ENCODE data around the gene PTOV1.

PTOV1 gene

DNA sequence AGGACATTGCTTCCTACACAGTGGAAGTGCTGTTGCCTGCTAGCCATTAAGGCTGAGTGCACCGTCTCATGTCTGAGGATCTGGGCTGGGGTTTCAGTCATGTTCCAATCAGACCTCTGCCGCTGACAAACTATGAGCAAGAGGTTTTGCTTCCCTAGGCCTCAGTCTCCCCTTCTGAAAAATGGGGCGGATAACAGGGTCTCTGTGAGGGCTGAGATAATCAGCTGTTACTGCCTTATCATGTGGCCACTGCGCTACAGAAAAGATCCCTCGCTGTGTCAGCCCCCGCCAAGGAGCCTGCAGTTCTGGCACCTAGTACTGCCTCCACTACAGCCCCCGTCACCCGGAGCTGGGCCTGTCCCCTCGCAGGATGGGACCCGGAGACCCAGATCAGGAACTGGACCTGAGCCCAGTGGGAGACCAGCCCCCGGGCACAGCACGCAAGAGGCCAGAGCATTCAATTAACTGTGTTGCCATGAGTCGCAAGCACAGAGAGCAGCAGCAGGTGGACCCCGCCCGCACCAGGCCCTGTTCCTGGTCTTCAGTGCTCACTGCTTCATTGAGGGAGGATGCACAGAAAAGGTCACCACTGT lies 19.4 kb downstream of the PTOV1 start:
- H3K27me3 Mint-ChIP-seq = no peaks in the 10 kb centered on the region
- H3K4me1 Mint-ChIP-seq = peaks cover 43% of the 10 kb centered on the region
- no peak for ATAC-seq
- no peaks in the 10 kb centered on the region for H3K9me3 Mint-ChIP-seq
- H3K4me3 Mint-ChIP-seq = no peak overlapping the region
- H3K27ac Mint-ChIP-seq = peak overlapping the region in 1 of 2 donors; percentile 54
- DNase-seq = no peak

DNA sequence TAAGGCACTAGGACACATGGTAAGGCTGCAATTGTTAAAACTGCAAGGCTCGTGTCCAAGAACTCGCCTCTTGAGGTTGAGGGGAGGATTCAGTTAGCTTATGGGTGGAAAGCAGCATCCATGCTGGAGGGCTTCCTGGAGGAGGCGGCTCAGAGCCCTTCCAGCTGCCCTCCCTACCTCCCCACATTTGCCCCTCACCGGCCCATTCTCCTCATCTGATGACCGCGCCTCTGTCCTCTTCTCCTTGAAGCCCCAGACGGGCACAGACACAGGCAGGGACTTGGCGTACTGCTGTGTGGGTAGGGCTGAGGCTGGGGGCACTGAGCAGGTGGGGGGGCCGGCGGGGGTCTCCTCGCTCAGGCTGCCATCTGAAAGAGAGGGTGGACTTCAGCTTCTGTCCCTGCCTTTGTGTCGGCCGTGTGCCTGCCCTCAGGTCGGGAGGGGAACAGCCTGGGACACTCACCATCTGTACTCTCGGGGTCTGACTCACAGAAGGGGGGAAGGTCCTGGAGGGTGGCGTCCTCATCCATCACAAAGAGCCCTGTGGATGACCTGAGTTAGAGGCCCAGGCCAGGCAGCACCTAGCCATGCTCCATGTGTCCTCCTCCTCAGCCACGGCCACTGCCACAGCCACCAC lies 20.5 kb downstream of the PTOV1 start:
- ATAC-seq (no peak), DNase-seq (no peak)
- Mint-ChIP-seq H3K4me1 (peaks cover 38% of the 10 kb centered on the region), H3K27ac (no peak overlapping the region), H3K9me3 (no peaks in the 10 kb centered on the region), H3K4me3 (no peak overlapping the region), H3K27me3 (no peaks in the 10 kb centered on the region)

DNA sequence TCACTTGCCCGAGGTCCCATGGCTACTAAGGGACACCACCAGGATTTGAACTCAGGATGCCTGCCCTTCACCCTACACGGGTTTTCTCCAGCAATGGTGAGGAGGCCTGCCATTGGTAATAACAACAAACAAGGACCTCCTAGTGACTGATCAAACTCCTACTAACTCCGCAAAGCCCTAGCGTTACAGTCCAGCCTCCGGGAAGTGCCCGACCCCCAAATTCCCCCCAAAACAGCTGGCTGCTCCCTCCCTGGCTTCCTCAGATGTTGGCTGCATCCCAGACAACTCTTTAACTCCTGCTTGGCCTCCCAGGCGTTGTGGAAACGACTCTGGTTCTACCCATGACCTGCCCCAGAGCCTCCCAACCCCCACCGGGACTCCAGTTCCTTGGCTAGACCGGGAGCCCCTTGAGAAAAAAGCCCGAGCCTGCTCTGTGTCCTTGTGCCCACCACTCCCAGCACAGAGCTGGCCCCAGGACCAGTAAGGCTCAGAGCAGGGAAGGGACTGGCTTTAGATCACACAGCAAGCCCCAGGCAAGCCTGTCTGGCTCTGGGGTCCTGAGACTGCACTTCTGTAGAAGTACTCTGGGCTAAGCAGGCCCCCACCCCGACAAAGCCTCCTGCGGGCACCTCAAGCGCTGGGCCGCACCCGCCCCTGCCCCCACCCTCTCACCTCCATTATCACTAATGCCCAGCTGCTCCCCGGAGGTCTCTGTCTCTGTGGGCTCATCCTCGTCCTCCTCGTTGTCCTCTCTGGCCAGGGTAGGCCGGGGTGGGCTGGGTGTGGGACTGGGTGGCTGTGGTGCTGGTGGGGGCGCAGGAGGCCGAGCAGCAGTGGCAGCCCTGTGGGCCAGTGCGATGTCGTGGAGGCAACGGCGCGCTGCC lies 21.5 kb downstream of the PTOV1 start:
- Mint-ChIP-seq H3K4me1 (peaks cover 33% of the 10 kb centered on the region), H3K27ac (no peak overlapping the region), H3K9me3 (no peaks in the 10 kb centered on the region), H3K4me3 (no peak overlapping the region), H3K27me3 (no peaks in the 10 kb centered on the region)
- ATAC-seq (no peak), DNase-seq (no peak)

DNA sequence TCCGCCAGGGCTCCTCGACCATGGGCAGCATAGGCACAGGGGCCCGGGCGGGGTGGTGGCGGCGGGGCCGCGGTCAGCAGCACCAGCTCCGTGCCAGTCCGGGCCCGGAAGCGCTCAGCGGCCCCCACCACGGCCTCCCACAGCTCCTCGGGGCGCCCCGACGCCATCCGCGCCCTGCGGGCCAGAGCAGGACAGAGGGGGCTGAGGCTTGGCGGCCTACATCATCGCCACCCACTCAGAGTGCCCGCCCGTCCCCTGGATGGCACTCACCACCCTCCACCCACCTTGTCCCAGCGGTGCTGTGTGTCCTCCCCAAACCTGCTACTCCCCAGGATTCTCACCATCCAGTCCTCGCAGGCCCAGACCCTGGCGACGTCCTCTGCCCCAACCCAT lies 22.2 kb downstream of the PTOV1 start:
- H3K27ac Mint-ChIP-seq = no peak overlapping the region
- no peaks in the 10 kb centered on the region for H3K27me3 Mint-ChIP-seq
- no peaks in the 10 kb centered on the region for H3K9me3 Mint-ChIP-seq
- DNase-seq (no peak), ATAC-seq (no peak)
- H3K4me3 Mint-ChIP-seq = peak overlapping the region in 1 of 2 donors; percentile 22
- H3K4me1 Mint-ChIP-seq = peaks cover 36% of the 10 kb centered on the region

DNA sequence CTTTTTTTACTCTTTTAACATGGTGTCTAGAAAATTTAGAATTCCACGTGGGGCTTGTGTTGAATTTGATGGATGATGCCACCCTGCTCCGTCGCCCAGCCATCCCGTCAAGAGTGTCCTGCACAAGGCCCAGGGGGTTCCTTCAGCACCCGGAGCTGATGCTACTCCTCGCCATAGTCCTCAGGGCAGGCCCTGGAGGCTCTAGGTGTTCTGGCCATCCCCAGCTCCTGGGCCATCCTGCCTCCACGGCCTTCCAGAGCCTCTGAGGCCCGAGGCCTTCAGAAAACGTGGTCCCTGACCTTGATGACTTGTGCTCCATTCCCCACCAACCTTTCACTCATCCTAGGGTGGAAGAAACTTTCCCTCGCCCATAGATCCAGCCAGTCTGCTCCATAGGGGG lies 22.9 kb downstream of the PTOV1 start:
- Mint-ChIP-seq H3K27ac (no peak overlapping the region), H3K4me1 (peaks cover 44% of the 10 kb centered on the region), H3K27me3 (no peaks in the 10 kb centered on the region), H3K4me3 (no peak overlapping the region), H3K9me3 (no peaks in the 10 kb centered on the region)
- DNase-seq = no peak
- ATAC-seq = no peak

DNA sequence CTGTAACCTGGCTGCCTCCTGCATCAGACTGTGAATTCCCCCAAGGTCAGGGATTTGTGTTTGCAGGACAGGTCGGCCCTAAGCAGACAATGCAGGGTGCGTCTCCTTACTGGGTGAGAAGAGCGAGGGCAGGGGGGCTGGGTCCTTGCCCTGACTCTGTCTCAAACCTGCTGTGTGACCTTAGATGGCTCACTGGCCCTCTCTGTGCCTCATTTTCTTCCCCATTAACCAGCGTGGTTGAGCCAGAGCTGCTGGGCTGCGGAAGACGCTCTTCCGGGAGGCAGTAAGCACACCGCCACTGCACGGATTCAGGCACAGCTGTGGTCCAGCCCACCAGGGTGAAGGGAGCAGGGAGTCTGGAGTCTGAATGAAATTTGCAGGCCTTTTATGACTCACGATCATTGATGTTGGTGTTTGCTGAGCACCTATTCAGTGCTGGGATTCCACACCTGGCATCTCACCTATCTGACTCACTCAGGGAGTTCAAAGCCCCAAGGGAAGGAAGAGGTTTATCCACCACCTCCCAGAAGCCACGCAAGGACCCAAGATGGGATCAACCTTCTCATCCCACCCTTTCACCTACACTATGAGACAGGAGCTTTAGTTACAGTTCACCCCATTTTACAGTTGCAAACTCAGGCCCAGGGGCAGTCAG lies 23.7 kb downstream of the PTOV1 start:
- ATAC-seq (no peak), DNase-seq (no peak)
- Mint-ChIP-seq H3K27ac (peak overlapping the region in 1 of 2 donors; percentile 87), H3K4me3 (no peak overlapping the region), H3K9me3 (no peaks in the 10 kb centered on the region), H3K4me1 (peaks cover 50% of the 10 kb centered on the region), H3K27me3 (no peaks in the 10 kb centered on the region)

DNA sequence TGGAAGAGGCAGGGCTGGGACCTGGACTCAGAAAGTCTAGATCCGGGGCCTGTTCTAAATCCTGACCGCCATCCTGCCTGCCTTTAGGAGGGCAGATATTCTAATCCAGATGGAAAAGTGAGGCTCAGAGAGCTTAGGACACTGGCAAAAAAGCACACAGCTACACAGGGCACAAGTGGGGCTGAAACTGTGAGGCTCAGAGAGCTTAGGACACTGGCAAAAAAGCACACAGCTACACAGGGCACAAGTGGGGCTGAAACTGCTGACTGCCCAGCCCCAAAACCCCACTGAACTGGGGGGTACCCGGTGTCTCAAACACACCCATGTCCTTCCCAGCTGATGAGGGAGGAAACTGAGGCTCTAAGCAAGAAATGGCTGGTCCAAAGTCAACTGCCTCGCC lies 24.2 kb downstream of the PTOV1 start:
- Mint-ChIP-seq H3K27ac (peak overlapping the region in 1 of 2 donors; percentile 87), H3K4me3 (no peak overlapping the region), H3K27me3 (no peaks in the 10 kb centered on the region), H3K9me3 (no peaks in the 10 kb centered on the region), H3K4me1 (peaks cover 50% of the 10 kb centered on the region)
- ATAC-seq (no peak), DNase-seq (no peak)

DNA sequence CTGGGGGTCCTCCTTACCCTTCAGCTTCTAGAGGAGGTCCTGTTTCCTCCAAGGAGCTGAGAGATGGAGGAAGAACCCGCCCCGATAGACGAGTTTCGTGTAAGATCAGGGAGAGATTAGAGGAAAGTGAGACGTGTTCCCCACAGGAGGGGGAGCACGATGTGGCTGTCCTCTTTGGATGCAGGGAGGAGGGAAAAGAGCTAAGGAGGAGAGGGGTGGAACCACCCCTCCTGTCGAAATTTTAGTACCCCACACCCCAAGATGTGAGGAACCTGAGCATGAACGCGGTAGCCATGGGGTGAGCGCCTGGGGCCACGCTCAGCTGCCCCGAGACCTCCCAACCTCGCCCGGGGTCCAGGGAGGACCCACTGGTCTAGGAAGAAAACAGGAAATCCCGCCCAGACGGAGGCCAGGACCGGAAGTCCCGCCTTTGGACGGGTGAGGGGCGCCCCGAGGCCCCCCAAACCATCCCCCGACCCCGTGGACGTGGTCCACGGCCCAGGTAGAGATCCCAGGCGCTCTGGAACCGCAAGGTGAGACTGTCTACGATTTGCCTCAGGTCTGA lies 25.0 kb downstream of the PTOV1 start:
- no peaks in the 10 kb centered on the region for H3K9me3 Mint-ChIP-seq
- no peak overlapping the region for H3K4me3 Mint-ChIP-seq
- no peaks in the 10 kb centered on the region for H3K27me3 Mint-ChIP-seq
- peak in 1 of 2 donors; percentile 57 for DNase-seq
- H3K27ac Mint-ChIP-seq = no peak overlapping the region
- peaks cover 50% of the 10 kb centered on the region for H3K4me1 Mint-ChIP-seq
- no peak for ATAC-seq

DNA sequence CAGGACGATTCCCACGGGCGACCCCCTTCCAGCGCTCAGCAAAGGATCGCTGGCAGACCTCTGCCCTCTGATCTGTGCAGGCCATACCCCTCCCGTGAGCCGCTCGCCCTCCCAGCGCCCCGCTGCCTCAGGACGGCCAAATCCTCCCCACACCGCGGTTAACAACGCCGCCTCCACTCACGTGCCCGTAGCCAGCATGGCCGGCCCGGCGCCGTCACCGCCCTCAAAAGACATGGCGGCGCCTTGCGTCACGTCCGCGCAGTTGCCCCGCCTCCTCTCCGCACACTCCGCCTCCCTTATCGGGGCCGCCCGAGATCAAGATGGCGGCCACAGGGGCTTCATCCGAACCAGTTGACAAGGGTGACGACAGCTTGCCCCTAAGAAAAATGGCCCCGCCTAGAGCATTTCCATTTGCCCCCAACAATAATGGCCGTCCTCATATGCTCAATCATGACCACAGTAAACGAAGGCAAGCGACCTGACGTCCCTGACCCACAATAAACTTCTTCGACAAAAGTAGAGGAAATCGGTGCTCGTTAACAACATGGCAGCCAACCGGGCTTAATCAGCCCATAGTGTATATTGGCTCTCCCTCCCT lies 25.6 kb downstream of the PTOV1 start:
- Mint-ChIP-seq H3K27ac (no peak overlapping the region), H3K9me3 (no peaks in the 10 kb centered on the region)

DNA sequence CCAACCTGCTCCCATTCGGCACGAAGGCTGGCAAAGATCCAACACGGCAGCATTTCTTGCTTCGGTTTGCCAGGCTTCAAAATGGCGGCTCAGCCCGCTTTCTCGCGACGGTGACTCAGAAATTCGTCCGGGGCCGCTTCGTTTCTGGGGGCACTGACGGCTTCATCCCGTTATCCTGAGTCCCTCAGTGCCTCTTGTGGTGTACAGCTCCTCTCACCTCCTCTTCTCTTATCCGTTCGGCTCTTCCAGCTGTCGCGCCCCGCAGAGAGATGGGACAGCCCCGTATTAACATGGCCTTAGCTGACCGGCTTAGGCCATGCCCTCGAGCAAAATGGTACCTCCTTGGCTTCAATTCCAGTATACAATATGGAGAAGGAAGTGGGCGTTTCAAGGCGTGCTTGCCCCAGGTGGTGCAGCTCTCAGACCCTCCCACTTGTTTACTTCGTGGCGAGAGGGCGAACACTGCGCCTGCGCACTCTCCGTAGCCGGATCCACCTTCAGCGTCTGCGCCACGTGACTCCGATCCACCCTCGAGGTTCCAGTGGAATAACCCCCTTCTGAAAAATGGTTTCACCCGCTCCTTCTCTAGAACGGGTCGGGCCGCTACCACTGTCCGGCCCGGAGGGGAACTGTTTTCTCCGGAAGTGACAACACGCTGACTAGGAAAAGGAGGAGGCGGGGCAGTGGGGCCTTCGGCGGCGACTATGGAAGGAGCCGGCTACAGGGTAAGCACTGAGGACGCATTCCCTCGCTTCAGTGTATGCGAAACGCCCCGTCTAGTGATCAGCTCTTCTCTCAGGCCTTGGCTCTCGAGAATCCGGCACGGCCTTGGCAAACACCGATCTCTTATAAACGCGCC lies 26.3 kb downstream of the PTOV1 start, which contains the start of the genes AKT1S1 and TBC1D17:
Gene AKT1S1 (minus strand): TSS at position 336 of the 859 bp plus-strand sequence. CDS start 4,060 bp downstream, outside the sequence.
Gene TBC1D17 (plus strand): TSS at position 683 of the 859 bp plus-strand sequence. CDS start 22 bp downstream, at position 705.
- ATAC-seq = peak; percentile 81
- DNase-seq = peak; percentile 99 to 100
- Mint-ChIP-seq H3K27ac (no peak within 1 kb of the TSS), H3K27me3 (no peaks in the 10 kb centered on the region), H3K4me3 (no peak within 1 kb of the TSS), H3K4me1 (peaks cover 43% of the 10 kb centered on the region), H3K9me3 (no peaks in the 10 kb centered on the region)

More for the DNA sequence above, 25.6 kb downstream of the PTOV1 start:
- ATAC-seq (peak; percentile 64), DNase-seq (peak; percentile 98 to 99)
- peaks cover 50% of the 10 kb centered on the region for H3K4me1 Mint-ChIP-seq
- H3K4me3 Mint-ChIP-seq = no peak overlapping the region
- no peaks in the 10 kb centered on the region for H3K27me3 Mint-ChIP-seq

DNA sequence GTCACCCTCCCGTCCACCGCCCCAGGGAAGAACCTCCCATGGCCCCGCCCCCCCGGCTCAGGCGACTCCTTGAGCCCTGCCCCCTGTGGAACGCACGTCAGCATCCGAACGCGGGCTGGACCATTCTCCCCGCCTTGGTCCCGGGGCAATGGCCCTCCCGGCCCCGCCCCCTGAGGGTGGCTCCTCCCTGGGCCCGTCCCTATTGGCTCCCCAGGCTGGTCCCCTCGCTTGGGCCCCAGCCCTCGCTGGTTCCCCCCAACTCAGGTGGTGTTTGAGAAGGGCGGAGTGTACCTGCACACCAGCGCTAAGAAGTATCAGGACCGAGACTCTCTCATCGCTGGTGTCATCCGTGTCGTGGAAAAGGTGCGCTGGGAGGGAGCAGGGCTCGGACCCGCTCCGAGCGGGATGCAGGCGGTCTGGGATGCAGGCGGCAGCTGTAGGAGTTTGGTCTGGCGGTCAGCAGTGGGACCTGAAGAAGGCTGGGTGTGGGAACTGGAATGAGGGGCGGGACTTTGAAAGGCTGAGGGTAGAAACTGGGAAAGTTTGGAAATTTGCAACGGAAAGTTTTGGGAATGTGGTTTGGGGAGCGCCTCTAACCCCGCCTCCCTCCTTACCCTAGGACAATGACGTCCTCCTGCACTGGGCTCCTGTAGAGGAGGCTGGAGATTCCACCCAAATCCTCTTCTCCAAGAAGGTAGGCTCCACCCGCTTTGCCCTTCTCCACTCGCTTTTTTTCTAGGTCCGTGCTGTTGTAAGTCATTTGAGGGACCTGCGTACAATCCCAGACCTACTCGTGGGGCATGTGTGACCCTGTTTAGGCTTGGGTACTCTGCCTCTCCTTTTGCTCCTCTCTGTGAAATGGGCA lies 27.2 kb downstream of the PTOV1 start:
- peaks cover 39% of the 10 kb centered on the region for H3K4me1 Mint-ChIP-seq
- no peak overlapping the region for H3K27ac Mint-ChIP-seq
- peak; percentile 86 for ATAC-seq
- H3K4me3 Mint-ChIP-seq = no peak overlapping the region
- peak; percentile 99 for DNase-seq
- H3K9me3 Mint-ChIP-seq = no peaks in the 10 kb centered on the region
- H3K27me3 Mint-ChIP-seq = no peaks in the 10 kb centered on the region

DNA sequence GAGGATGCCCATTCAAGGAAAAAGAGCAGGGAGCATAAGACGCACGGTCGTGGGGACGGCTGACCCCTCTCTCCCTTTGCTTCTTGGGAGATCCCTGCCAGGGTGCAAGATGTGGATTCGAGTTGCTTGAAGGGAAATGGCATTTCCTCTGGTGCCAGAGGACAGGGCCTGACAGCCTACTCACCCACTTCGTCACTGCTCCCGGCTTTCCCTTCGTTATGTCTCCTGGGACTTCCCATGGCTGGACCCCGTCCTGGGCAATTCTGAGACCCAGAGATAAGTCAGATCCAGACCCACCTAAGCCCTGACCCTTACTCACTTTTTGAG lies 27.7 kb downstream of the PTOV1 start:
- H3K4me3 Mint-ChIP-seq = no peak overlapping the region
- no peak for DNase-seq
- H3K9me3 Mint-ChIP-seq = no peaks in the 10 kb centered on the region
- no peak overlapping the region for H3K27ac Mint-ChIP-seq
- H3K4me1 Mint-ChIP-seq = peaks cover 39% of the 10 kb centered on the region
- no peaks in the 10 kb centered on the region for H3K27me3 Mint-ChIP-seq
- no peak for ATAC-seq

DNA sequence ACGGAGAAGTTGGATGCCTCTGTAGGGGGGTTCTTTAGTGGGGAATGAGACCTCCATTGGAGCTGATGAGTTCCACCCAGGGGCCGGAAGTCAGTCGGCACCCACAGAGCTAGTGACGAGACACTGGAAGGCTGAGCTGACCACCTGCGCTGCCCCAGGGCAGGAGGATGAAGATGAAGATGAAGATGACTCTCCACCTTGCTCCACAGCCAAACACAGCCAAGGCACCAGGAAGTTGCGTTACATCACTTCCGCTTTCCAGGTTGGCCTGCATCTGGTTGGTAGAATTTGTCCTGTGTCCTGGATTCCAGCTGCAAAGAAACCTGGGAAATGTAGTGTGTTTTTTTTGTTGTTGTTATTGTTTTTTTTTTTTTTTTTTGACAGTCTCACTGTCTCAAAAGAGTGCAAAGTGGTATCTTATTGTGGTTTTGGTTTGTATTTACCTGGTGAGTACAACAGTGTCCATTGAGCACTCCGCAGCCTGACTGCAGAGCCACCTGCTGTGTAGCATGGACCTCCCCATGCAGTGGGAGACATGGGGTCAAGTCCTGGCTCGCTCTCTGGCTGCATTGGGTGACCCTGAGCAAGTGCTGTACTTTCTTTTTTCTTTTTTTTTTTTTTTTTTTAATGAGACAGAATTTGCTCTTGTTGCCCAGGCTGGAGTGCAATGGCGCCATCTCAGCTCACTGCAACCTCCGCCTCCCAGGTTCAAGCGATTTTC lies 28.4 kb downstream of the PTOV1 start:
- no peak for ATAC-seq
- no peaks in the 10 kb centered on the region for H3K27me3 Mint-ChIP-seq
- no peaks in the 10 kb centered on the region for H3K9me3 Mint-ChIP-seq
- H3K4me3 Mint-ChIP-seq = peak overlapping the region in 1 of 2 donors; percentile 27
- no peak overlapping the region for H3K27ac Mint-ChIP-seq
- no peak for DNase-seq
- H3K4me1 Mint-ChIP-seq = peaks cover 33% of the 10 kb centered on the region

Data from stimulated activated naive CD8-positive, alpha-beta T cell treated with anti-CD3 and anti-CD28 coated beads, Interleukin-15, amount 100 ng/mL, for 72 hours (primary cell).